ENCODE data around the gene RABGAP1L.
"Not testable (repeated sequence)": the region's sequence is repeated elsewhere in the genome, so short reads cannot be mapped to it uniquely, and the experiment has no call there.

Gene RABGAP1L

DNA sequence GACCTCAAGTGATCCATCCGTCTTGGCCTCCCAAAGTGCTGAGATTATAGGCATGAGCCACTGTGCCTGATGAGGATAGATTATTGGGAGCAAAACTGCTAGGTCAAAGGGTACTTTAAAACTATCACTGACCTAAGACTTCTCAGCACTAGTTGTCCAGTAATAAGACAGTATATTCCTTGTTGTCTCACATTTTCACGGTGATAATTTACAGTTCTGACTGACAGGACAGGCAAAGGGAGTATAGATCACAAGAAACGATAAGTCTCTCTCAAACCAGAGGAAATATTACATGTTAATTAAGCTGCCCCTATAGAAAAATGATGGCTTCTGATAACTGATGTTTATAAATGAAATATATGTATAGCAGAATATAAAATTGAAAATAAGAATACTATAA is 860.2 kb downstream of the RABGAP1L start:
- no peak for DNase-seq

GRCh38 chr1:175023043-175023921 is 864.0 kb downstream of the RABGAP1L start, which contains the start of gene MRPS14:
Gene MRPS14, minus strand, starts transcription at chr1:175023425. Its CDS starts 17 bp downstream, at chr1:175023408.
- peak; percentile 96 for DNase-seq

- DNase-seq: not testable (repeated sequence)
These were observed 864.6 kb downstream of the RABGAP1L start for GRCh38 chr1:175023922-175024242.

GRCh38 chr1:175024773-175025172 is 865.5 kb downstream of the RABGAP1L start:
- DNase-seq: no peak

DNA sequence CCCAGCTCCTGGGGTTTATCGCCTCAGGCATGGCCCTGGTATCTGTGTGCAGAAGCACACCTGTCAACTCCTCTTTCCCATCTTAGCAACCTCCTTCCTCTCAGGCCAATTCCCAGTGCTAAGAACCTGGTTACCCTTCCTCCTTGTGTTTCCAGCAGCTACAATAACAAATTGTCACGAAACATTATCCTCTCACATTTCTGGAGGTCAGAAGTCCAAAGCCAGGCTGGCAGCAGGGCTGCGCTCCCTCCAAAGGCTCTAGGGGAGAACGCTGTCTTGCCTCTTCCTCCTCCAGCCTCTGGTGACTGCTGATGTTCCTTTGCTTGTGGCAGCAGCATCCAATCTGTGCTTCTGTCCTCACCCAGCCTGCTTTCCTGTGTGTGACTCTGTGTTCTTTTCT is 874.6 kb downstream of the RABGAP1L start:
- DNase-seq: no peak

- DNase-seq: no peak
These were observed 875.5 kb downstream of the RABGAP1L start for GRCh38 chr1:175034775-175035174.

GRCh38 chr1:175035865-175036264 is 876.5 kb downstream of the RABGAP1L start:
- DNase-seq: no peak

DNA sequence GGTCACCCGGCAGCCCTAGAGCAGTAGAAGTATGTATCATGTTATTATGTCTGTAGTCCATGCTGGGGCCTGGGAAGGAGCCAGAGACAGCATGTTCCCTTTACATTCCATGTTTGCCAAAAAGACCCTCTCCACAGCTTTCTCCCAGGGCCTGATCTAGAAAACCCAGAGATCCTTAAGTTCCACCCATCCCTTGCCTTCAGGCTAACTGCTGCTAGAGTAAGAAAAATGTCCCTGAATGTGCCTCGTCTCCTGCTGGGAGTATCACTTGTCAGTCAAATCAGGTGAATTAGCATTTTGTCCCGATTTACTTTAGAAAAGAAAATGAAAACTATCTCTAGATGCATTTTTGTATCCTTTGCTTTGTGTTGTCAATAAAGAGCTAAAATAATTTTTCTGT is 877.2 kb downstream of the RABGAP1L start:
- no peak for DNase-seq

DNA sequence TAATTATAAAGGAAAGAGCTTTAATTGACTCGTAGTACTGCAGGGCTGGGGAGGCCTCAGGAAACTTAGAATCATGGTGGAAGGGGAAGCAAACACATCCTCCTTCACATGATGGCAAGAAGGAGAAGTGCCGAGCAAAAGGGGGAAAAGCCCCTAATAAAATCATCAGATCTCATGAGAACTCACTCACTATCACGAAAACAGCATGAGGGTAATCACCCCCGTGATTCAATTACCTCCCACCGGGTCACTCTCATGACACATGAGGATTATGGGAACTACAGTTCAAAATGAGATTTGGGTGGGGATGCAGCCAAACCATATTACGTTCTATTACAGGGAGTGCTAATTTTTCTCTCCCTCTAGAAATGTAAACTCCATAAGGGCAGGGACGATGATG is 878.1 kb downstream of the RABGAP1L start:
- DNase-seq: no peak

DNA sequence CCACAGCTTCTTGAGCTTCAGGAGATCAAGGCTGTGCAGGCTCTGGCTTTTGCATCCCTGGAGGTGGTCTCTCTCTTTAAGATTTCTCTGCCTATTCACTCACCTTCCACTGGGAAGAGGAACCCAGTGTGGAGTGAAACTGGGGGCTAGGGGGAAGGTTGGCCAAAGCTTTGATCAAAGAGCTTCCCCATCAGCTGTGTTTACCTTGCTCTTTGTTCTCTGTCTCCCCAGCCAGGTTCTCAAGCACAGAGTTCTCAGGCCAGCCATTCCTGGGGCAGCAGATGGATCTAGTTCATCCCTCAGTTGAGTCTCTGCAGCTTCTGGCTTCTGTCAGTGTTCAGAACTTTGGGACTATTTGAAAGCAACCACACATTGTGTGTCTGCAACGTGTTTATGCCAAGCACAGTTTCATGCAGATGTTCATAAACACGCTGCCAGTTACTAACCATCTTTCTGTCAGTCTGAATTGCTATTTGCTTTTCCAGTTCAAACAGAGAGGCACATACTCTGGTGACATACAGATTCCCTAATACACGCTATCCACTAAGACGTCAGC is 881.1 kb downstream of the RABGAP1L start:
- DNase-seq: peak in 1 of 2 experiments; percentile 2

DNA sequence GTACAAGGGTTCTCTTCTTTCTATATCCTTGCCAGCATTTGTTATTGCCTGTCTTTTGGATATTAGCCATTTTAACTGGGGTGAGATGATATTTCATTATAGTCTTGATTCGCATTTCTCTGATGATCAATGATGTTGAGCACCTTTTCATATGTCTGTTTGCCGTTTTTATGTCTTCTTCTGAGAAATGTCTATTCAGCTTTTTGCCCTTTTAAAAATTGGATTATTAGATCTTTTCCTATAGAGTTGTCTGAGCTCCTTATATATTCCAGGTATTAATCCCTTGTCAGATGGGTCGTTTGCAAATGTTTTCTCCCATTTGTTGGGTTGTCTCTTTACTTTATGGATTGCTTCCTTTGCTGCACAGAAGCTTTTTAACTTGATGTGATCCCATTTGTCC is 883.3 kb downstream of the RABGAP1L start:
- DNase-seq: no peak

GRCh38 chr1:175043824-175044223 is 884.5 kb downstream of the RABGAP1L start:
- no peak for DNase-seq

- not testable (repeated sequence) for DNase-seq
These were observed 885.3 kb downstream of the RABGAP1L start for GRCh38 chr1:175044591-175044990.
